SK-N-SH treated with all-trans-retinoic acid at 6 μM for 48 hours (cell line): ENCODE measurements around the gene RBM23.
"Not testable (repeated sequence)": the region's sequence is repeated elsewhere in the genome, so short reads cannot be mapped to it uniquely, and the experiment has no call there.

Experiments
- ATAC-seq: fragments of 200-7000 bp; cut with Tn5 transposase; 3 replicates; pipeline ENCODE4 v1.9.1; 2020; ENCODE audit warnings: mild to moderate bottlenecking, moderate library complexity
- ARNTL ChIP-seq: fragments of 450-650 bp; formaldehyde crosslinking; IDR thresholded peaks from 2 replicates; pipeline ENCODE4 v1.5.0; 2020; ENCODE audit warnings: low read depth, mild to moderate bottlenecking, moderate library complexity, borderline replicate concordance
- BACH2 ChIP-seq: fragments of 250-450 bp; sonication (Bioruptor Pico); IDR thresholded peaks from 2 replicates; pipeline ENCODE4 v1.9.0; 2021; ENCODE audit warnings: mild to moderate bottlenecking, borderline replicate concordance
- CSDC2 ChIP-seq: fragments of 250-450 bp; sonication (Bioruptor Pico); IDR thresholded peaks from 2 replicates; pipeline ENCODE4 v1.5.0; 2020; ENCODE audit warnings: mild to moderate bottlenecking, moderate library complexity
- GLIS3 ChIP-seq: fragments of 250-450 bp; sonication (Bioruptor Pico); IDR thresholded peaks from 2 replicates; pipeline ENCODE4 v1.5.0; 2020; ENCODE audit warnings: mild to moderate bottlenecking, moderate library complexity
- ISL1 ChIP-seq: fragments of 250-450 bp; sonication (Bioruptor Pico); IDR thresholded peaks from 2 replicates; pipeline ENCODE4 v2.1.2; 2022; ENCODE audit warnings: mild to moderate bottlenecking, moderate library complexity
- OSR1 ChIP-seq: fragments of 250-450 bp; sonication (Bioruptor Pico); IDR thresholded peaks from 2 replicates; pipeline ENCODE4 v1.8.0; 2022; ENCODE audit warnings: moderate library complexity, mild to moderate bottlenecking, inconsistent platforms
- POU6F1 ChIP-seq: fragments of 250-450 bp; sonication (Bioruptor Pico); IDR thresholded peaks from 2 replicates; pipeline ENCODE4 v1.8.0; 2021; ENCODE audit warnings: low read depth, mild to moderate bottlenecking, moderate library complexity, borderline replicate concordance
- PPARA ChIP-seq: fragments of 250-450 bp; sonication (Bioruptor Pico); IDR thresholded peaks from 2 replicates; pipeline ENCODE4 v1.5.0; 2020; ENCODE audit warnings: mild to moderate bottlenecking, borderline replicate concordance
- RARB ChIP-seq: fragments of 250-450 bp; sonication (Bioruptor Pico); IDR thresholded peaks from 2 replicates; pipeline ENCODE4 v1.8.0; 2021; ENCODE audit warnings: mild to moderate bottlenecking, moderate library complexity
- SNAI2 ChIP-seq: fragments of 250-450 bp; sonication (Bioruptor Pico); IDR thresholded peaks from 2 replicates; pipeline ENCODE4 v1.5.0; 2020; ENCODE audit warnings: mild to moderate bottlenecking, moderate library complexity
- TCF4 ChIP-seq: fragments of 250-450 bp; sonication (Bioruptor Pico); IDR thresholded peaks from 2 replicates; pipeline ENCODE4 v1.8.0; 2021; ENCODE audit warnings: mild to moderate bottlenecking, moderate library complexity, borderline replicate concordance
- TOX ChIP-seq: fragments of 250-450 bp; sonication (Bioruptor Pico); IDR thresholded peaks from 2 replicates; pipeline ENCODE4 v1.8.0; 2021; ENCODE audit warnings: mild to moderate bottlenecking, moderate library complexity, borderline replicate concordance
- TSHZ2 ChIP-seq: fragments of 250-450 bp; sonication (Bioruptor Pico); IDR thresholded peaks from 2 replicates; pipeline ENCODE4 v1.5.0; 2020; ENCODE audit warnings: mild to moderate bottlenecking, moderate library complexity
- ZC3H10 ChIP-seq: fragments of 250-450 bp; sonication (Bioruptor Pico); IDR thresholded peaks from 2 replicates; pipeline ENCODE4 v1.5.1; 2021; ENCODE audit warnings: mild to moderate bottlenecking, moderate library complexity
- ZFP30 ChIP-seq: fragments of 450-650 bp; formaldehyde crosslinking; IDR thresholded peaks from 2 replicates; pipeline ENCODE4 v1.5.0; 2022; ENCODE audit warnings: mild to moderate bottlenecking, moderate library complexity
- ZNF565 ChIP-seq: fragments of 450-650 bp; formaldehyde crosslinking; conservative IDR thresholded peaks from 2 replicates; pipeline ENCODE4 v1.5.0; 2020; ENCODE audit warnings: low read depth, mild to moderate bottlenecking, moderate library complexity
- ZNF70 ChIP-seq: fragments of 450-650 bp; formaldehyde crosslinking; IDR thresholded peaks from 2 replicates; pipeline ENCODE4 v1.5.0; 2020; ENCODE audit warnings: mild to moderate bottlenecking, moderate library complexity
- ZNF8 ChIP-seq: fragments of 450-650 bp; formaldehyde crosslinking; IDR thresholded peaks from 2 replicates; pipeline ENCODE4 v1.5.0; 2020; ENCODE audit warnings: mild to moderate bottlenecking, moderate library complexity
- TF ChIP-seq, protein P1 (sequence below): fragments of 250-450 bp; sonication (Bioruptor Pico); IDR thresholded peaks from 2 replicates; pipeline ENCODE4 v1.5.1; 2021; ENCODE audit warnings: mild to moderate bottlenecking, moderate library complexity

The RBM23 gene

GRCh38 chr14:22861651-22862050, 57.3 kb downstream of the RBM23 start:
- TF ChIP-seq SNAI2 (CRISPR knock-in tag) (no peak), ZNF8 (CRISPR knock-in tag) (no peak), ZNF70 (CRISPR knock-in tag) (no peak)
- ATAC-seq, result no peak

GRCh38 chr14:22860377-22860776, 58.6 kb downstream of the RBM23 start:
- ATAC-seq, result not testable (repeated sequence)

- ATAC-seq, result no peak
These were observed 62.5 kb downstream of the RBM23 start for GRCh38 chr14:22856428-22856827.

DNA sequence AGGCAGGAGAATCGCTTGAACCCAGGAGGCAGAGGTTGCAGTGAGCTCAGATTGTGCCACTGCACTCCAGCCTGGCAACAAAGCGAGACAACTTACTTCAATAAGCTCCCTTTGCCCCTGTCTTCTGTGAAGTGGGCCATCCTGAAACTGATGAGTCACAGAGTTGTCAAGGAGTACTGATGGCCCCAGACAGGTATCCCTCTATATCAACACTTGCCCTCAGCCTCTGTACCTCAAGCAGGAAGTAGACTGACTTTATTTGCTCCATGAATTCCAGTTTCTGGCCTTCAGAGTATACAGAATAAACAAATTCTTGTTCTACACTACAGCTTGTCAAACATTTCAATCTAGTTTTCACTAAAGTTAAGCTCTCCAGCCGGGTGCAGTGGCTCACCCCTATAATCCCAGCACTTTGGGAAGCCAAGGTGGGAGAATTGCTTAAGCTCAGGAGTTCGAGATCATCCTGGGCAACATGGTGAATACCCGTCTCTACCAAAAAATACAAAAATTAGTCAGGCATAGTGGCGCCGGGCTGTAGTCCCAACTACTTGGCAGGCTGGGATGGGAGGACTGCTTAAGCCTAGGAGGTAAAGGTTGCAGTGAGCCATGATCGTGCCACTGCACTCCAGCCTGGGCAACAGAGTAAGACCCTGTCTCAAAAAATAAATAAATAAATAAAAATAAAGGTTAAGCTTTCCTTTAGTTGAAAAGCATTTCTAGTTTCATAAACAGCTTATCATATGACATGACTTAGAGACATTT, 63.8 kb downstream of the RBM23 start:
- no peak for TF ChIP-seq PPARA (CRISPR knock-in tag)
- no peak for TF ChIP-seq ZNF565 (CRISPR knock-in tag)
- no peak for TF ChIP-seq ZFP30 (CRISPR knock-in tag)
- no peak for TF ChIP-seq ZC3H10 (CRISPR knock-in tag)
- TF ChIP-seq CSDC2 (CRISPR knock-in tag), result no peak
- no peak for TF ChIP-seq TOX (CRISPR knock-in tag)
- no peak for TF ChIP-seq TSHZ2
- TF ChIP-seq, protein P1, sequence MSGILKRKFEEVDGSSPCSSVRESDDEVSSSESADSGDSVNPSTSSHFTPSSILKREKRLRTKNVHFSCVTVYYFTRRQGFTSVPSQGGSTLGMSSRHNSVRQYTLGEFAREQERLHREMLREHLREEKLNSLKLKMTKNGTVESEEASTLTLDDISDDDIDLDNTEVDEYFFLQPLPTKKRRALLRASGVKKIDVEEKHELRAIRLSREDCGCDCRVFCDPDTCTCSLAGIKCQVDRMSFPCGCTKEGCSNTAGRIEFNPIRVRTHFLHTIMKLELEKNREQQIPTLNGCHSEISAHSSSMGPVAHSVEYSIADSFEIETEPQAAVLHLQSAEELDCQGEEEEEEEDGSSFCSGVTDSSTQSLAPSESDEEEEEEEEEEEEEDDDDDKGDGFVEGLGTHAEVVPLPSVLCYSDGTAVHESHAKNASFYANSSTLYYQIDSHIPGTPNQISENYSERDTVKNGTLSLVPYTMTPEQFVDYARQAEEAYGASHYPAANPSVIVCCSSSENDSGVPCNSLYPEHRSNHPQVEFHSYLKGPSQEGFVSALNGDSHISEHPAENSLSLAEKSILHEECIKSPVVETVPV (CRISPR knock-in tag), result no peak
- no peak for TF ChIP-seq OSR1
- no peak for TF ChIP-seq GLIS3 (CRISPR knock-in tag)
- no peak for TF ChIP-seq ISL1
- no peak for TF ChIP-seq TCF4 (CRISPR knock-in tag)
- no peak for TF ChIP-seq ARNTL (CRISPR knock-in tag)
- TF ChIP-seq ZNF70 (CRISPR knock-in tag), result no peak
- TF ChIP-seq BACH2, result no peak
- no peak for TF ChIP-seq ZNF8 (CRISPR knock-in tag)
- TF ChIP-seq RARB (CRISPR knock-in tag), result no peak
- no peak for ATAC-seq

More at GRCh38 chr14:22856428-22856827, 62.5 kb downstream of the RBM23 start:
- no peak for TF ChIP-seq CSDC2 (CRISPR knock-in tag)
- no peak for TF ChIP-seq POU6F1 (CRISPR knock-in tag)
- no peak for TF ChIP-seq ZNF565 (CRISPR knock-in tag)
- TF ChIP-seq ARNTL (CRISPR knock-in tag), result no peak

DNA sequence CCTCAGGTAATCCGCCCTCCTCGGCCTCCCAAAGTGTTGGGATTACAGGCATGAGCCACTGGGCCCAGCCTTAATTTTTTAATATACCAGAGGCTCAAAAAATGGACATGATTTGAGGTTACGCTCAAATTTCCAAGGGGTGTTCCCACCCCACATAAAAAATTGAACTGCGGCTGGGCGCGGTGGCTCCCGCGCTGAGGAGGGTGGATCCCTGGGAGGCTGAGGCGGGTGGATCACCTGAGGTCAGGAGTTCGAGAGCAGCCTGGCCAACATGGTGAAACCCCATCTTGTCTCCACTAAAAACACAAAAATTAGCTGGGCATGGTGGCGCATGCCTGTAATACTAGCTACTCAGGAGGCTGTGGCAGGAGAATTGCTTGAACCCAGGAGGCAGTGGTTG, 64.7 kb downstream of the RBM23 start:
- ATAC-seq, result not testable (repeated sequence)
